Uterus (tissue), 4 donors: ENCODE results near the gene PERM1. TPM values are rescaled to one million over a fixed set of nuclear protein-coding genes. Genes with fewer than 3 reads are reported as not detected.

Experiments
- DNase-seq, 2 donors: peaks; one replicate each; pipeline ENCODE4 v3.0.0-alpha.2; 2019 to 2020
- H3K27ac ChIP-seq, 2 donors: fragments of 200-600 bp; sonication (generic); 1 replicate in 1 of 2; 2 replicates in 1 of 2; pipeline ENCODE4 v1.5.1; 2016 to 2018
- H3K27me3 ChIP-seq, 2 donors: fragments of 200-600 bp; sonication (generic); one replicate each; pipeline ENCODE4 v1.5.1; 2018 to 2019; ENCODE audit warnings: control low read depth in 1 of 2
- H3K36me3 ChIP-seq, 2 donors: fragments of 200-600 bp; sonication (generic); one replicate each; pipeline ENCODE4 v1.5.1; 2019; ENCODE audit warnings: control low read depth in 1 of 2
- H3K4me1 ChIP-seq, 2 donors: fragments of 200-600 bp; sonication (generic); one replicate each; pipeline ENCODE4 v1.5.1; 2018 to 2019; ENCODE audit warnings: control low read depth in 1 of 2
- H3K4me3 ChIP-seq, 2 donors: fragments of 200-600 bp; sonication (generic); 1 replicate in 1 of 2; 2 replicates in 1 of 2; pipeline ENCODE4 v1.5.1; 2018 to 2019; ENCODE audit warnings: mild to moderate bottlenecking in 1 of 2
- H3K9me3 ChIP-seq, 2 donors: fragments of 200-600 bp; sonication (generic); one replicate each; pipeline ENCODE4 v1.5.1; 2019; ENCODE audit warnings: control low read depth in 1 of 2
- POLR2A ChIP-seq, 2 donors: fragments of 450-650 bp; IDR thresholded peaks; one replicate each; pipeline ENCODE4 v1.6.1; 2016; ENCODE audit warnings: antibody characterized with exemption in 2 of 2, mild to moderate bottlenecking in 1 of 2, moderate library complexity in 1 of 2
- intact Hi-C: fragments of 100-400 bp; cut with DNase I; formaldehyde crosslinking; loops from one replicate; pipeline ENCODE4 v1.15.1; 2023; ENCODE audit warnings: low total_unique reads
- total RNA-seq, 4 donors: library from RNA; depleted of rRNA in 3 of 4; stranded (reverse); fragments of >200 nt in 3 of 4; gene quantifications; one replicate each; pipeline versions ENCODE4 v1.1.0 to v1.2.4, GENCODE V29; 2014 to 2023
- TF ChIP-seq, protein P1 (sequence below), 4 experiments: fragments of 200-600 bp in 2 of 4; fragments of 450-650 bp in 2 of 4; sonication (generic) in 2 of 4; IDR thresholded peaks; one replicate each; pipeline ENCODE4 v1.5.1; 2016 to 2019; ENCODE audit warnings: antibody characterized with exemption in 4 of 4, mild to moderate bottlenecking in 2 of 4, moderate library complexity in 1 of 4
- donor health status: DM: yes; HTN: yes; CAD: no.

PERM1 gene
- total RNA-seq, 4 donors from 2014 or later, result 2.3 TPM; not detected in 3

DNA sequence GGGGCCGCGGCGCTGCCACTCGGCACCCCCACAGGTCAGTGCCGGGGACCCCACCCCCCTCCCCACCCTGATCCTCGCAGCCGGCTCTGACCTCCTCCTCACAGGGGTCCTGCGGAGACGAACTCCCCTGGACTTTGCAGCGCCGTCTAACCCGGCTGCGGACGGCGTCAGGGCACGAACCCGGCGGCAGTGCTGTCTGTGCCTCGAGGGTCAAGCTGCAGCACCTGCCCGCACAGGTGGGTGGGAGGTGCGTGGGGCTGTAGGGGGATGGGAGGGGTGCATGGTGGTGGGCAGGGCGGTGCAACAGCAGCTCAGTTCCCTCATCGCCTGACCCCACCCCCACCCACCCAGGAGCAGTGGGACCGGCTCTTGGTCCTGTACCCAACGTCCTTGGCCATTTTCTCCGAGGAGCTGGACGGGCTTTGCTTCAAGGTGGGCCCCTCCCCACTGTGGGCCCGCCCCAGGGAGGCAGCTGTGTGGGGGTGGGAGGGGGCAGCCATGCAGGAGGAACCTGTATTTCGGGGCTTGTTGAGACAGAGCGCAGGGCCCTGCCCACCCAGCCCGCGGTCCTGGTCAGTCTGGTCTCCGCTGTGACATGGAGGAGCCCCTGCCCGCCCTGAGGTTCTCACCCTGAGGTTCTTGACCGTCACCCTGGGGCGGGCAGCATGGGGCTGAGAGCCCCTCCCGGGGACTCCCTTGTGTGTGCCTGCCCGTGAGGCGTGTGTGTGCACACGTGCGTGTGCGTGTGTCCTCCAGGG, 10.7 kb downstream of the PERM1 start:
- Histone ChIP-seq H3K36me3 (no peaks in the 10 kb centered on the region), H3K4me3 (no peak overlapping the region), H3K9me3 (no peaks in the 10 kb centered on the region), H3K27me3 (peaks cover 11 to 19% of the 10 kb centered on the region in 2 donors), H3K4me1 (peaks cover 0 to 7% of the 10 kb centered on the region in 2 donors), H3K27ac (no peak overlapping the region)
- TF ChIP-seq POLR2A (IDR thresholded peaks at IDR 0.05), result no peak
- TF ChIP-seq, protein P1, sequence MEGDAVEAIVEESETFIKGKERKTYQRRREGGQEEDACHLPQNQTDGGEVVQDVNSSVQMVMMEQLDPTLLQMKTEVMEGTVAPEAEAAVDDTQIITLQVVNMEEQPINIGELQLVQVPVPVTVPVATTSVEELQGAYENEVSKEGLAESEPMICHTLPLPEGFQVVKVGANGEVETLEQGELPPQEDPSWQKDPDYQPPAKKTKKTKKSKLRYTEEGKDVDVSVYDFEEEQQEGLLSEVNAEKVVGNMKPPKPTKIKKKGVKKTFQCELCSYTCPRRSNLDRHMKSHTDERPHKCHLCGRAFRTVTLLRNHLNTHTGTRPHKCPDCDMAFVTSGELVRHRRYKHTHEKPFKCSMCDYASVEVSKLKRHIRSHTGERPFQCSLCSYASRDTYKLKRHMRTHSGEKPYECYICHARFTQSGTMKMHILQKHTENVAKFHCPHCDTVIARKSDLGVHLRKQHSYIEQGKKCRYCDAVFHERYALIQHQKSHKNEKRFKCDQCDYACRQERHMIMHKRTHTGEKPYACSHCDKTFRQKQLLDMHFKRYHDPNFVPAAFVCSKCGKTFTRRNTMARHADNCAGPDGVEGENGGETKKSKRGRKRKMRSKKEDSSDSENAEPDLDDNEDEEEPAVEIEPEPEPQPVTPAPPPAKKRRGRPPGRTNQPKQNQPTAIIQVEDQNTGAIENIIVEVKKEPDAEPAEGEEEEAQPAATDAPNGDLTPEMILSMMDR (IDR thresholded peaks at IDR 0.05), result no peak
- intact Hi-C loops, result loop anchor here (10.0 kb wide), 2 partner anchors 66 to 264 kb away; partner anchors contain the start of genes B3GALT6 and SDF4
- DNase-seq, result no peak

DNA sequence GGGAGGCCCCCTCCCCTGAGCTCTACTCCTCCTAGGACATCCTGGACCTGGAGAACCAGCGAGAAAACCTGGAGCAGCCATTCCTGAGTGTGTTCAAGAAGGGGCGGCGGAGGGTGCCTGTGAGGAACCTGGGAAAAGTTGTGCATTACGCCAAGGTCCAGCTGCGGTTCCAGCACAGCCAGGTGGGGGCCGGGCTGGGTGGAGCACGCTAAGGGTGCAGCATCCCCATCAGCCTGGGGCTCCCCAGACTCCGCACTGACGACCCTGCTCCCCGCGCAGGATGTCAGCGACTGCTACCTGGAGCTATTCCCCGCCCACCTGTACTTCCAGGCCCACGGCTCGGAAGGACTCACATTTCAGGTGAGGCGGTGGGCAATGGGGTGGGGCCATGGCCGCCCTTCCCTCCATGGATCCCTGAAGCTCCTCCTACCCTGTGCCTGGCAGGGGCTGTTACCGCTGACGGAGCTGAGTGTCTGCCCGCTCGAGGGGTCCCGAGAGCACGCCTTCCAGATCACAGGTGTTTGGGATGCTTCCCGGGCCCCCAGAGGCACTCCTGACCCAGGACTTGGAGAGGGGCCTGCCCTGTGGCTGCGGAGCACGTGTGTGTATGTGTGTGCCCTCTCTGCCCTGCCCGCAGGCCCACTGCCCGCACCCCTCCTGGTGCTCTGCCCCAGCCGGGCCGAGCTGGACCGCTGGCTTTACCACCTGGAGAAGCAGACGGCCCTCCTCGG, 11.5 kb downstream of the PERM1 start:
- no peak for DNase-seq
- H3K27me3 ChIP-seq, result peaks cover 10 to 19% of the 10 kb centered on the region in 2 donors
- intact Hi-C loops, result loop anchor here (10.0 kb wide), 2 partner anchors 66 to 264 kb away; partner anchors contain the start of genes B3GALT6 and SDF4
- no peaks in the 10 kb centered on the region for H3K9me3 ChIP-seq
- no peak overlapping the region for H3K27ac ChIP-seq
- H3K4me1 ChIP-seq, result peaks cover 0 to 7% of the 10 kb centered on the region in 2 donors
- TF ChIP-seq POLR2A (IDR thresholded peaks at IDR 0.05), result no peak
- TF ChIP-seq, protein P1 (IDR thresholded peaks at IDR 0.05), result no peak
- H3K4me3 ChIP-seq, result no peak overlapping the region
- H3K36me3 ChIP-seq, result no peaks in the 10 kb centered on the region

DNA sequence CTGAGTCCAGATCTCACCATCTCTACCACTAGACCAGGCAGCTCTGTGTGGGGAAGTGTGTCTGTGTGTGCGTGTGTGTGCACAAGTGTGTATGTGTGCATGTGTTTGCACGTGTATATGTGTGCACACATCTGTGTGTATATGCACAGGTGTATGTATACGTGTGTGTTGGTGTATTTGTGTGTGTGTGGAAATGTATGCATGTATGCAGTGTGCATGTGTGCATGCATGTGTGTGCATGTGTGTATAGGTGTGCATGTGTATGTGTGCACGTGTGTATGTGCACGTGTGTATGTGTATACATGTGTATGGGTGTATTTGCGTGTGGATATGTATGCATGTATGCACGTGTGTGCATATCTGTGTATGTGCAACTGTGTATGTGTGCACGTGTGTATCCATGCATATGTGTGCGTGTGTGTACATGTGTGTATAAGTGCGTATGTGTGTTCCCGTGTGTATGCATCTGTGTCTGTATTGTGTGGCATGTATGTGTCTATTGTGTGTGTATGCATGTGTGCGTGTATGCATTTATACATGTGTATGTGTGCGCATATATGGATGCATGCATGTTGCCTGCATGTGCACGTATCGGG, 12.5 kb downstream of the PERM1 start:
- no peak overlapping the region for H3K4me3 ChIP-seq
- no peak overlapping the region for H3K27ac ChIP-seq
- H3K9me3 ChIP-seq, result no peaks in the 10 kb centered on the region
- H3K36me3 ChIP-seq, result no peaks in the 10 kb centered on the region
- intact Hi-C loops, result no loop called here
- no peak for TF ChIP-seq POLR2A (IDR thresholded peaks at IDR 0.05)
- TF ChIP-seq, protein P1 (IDR thresholded peaks at IDR 0.05), result no peak
- peaks cover 0 to 7% of the 10 kb centered on the region in 2 donors for H3K4me1 ChIP-seq
- no peak for DNase-seq
- H3K27me3 ChIP-seq, result peaks cover 10 to 19% of the 10 kb centered on the region in 2 donors

DNA sequence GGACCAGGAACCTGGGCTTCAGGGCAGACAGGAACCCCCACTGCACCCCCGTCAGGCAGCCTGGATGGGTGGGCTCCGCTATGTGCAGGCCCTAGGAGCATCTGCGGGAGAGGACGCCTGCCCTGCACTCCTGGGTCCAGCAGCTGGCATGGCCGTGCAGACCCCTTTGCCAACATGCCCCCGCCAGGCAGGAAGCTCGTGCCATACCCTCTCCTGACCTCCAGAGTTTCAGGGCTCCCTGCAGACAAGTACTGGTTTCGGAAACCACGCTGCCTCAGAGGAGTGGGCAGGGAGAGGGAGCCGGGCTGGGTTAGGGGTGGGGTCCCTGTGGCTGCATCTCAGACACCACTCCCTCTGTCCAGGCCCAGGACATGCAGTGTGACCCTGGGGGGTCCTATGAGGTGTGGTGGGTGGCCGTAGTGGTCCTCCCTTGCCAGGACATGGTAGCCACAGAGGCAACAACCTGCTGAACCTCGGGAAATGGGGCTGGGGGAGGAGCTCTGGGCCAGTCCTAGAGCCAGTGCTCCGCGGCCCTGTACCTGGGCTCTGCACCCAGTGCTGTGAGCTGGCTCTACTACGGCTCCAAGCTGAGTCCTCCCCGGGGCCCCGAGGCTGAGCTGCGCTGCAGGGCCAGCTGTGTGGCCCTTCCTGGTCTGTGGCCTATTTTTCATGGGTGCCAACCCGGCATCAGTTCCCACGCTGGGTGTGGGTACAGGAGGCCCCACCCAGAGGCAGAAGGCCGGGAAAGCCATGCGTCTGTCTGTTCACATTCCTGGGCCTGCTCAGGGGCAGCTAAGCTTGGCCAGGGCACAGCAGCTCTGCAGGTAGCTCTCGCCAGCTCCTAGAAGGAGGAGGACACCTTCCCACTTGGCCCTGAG, 14.2 kb downstream of the PERM1 start:
- intact Hi-C loops, result no loop called here
- H3K27me3 ChIP-seq, result peaks cover 10 to 19% of the 10 kb centered on the region in 2 donors
- H3K27ac ChIP-seq, result no peak overlapping the region

More for the DNA sequence above, 14.2 kb downstream of the PERM1 start:
- TF ChIP-seq, protein P1 (IDR thresholded peaks at IDR 0.05), result no peak
- no peak for TF ChIP-seq POLR2A (IDR thresholded peaks at IDR 0.05)
- Histone ChIP-seq H3K9me3 (no peaks in the 10 kb centered on the region), H3K36me3 (no peaks in the 10 kb centered on the region), H3K4me3 (no peak overlapping the region), H3K4me1 (peaks cover 0 to 7% of the 10 kb centered on the region in 2 donors)
- DNase-seq, result no peak
